Fibroblast of skin of scalp (primary cell): ENCODE measurements around the gene CTNNA1.

Experiments
- DNase-seq: peaks from one replicate; pipeline ENCODE4 v3.0.0-alpha.2; 2013

The CTNNA1 gene

DNA sequence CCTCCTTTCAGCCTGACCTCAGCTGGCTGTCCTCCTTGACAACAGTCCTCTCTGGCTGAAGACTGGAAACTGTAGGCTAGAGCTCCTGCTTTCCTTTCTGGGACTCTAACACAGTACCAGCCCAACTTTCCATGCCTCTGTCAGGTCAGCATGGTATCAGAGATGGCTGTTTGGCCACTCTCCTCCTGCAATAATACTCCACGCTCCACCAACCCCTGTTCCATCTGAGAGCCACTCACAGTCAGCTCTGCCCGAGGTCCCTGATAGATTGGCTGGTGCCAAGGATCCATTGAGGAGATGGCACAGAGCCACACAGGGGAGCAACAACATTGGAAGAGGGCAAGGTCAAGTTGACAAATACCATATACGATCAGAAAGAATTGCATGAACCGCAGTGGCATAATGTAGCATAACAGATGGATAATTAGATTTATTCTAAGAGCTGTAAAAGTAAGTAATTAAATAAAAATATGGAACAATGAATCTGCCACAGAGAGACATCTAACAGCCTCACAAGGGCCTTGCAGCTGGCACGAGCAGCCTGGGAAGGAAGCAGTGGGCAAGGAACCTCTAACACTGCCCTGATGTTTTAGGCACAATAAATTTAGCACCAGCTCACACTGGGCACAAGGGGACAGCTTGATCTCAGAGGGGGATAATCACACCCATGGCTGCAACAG is 216.2 kb downstream of the CTNNA1 start:
- no peak for DNase-seq

DNA sequence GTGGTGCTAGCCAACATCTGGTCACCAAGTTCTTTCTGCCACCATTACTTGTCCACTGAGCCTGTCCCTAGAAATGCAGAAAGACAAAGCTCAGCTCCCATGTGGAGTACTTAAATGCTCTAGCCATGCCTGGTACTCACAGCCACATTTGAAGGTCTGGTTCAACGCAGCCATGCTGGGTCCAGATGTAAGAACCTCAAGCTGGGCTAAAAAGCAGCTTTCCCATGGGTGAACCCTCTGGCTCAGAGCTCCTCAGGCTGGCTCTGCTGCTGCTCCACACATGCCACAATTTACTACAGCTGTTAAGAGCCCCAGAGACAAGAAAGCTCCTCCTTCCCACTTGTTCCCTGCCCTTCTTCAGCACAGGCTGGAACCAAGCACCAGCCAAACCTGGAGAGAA is 219.0 kb downstream of the CTNNA1 start:
- DNase-seq = no peak

DNA sequence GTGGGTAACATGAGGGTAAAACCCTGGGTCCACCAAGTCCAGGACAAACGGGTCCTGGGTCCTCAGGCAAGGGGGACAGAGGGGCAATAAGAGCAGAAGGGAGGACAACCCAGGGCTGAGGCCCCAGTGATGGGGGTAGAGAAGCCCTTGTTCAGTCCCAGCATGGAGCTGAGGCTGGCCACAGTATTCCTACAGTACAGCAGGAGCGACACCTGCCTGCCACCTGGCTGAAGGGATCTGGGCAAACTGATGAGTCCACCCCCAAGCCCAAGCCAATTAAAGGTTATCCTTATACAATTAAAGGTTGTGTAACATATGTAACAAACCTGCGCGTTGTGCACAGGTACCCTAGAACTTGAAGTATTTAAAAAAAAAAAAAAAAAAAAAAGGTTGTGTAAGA is 219.6 kb downstream of the CTNNA1 start:
- DNase-seq = no peak

DNA sequence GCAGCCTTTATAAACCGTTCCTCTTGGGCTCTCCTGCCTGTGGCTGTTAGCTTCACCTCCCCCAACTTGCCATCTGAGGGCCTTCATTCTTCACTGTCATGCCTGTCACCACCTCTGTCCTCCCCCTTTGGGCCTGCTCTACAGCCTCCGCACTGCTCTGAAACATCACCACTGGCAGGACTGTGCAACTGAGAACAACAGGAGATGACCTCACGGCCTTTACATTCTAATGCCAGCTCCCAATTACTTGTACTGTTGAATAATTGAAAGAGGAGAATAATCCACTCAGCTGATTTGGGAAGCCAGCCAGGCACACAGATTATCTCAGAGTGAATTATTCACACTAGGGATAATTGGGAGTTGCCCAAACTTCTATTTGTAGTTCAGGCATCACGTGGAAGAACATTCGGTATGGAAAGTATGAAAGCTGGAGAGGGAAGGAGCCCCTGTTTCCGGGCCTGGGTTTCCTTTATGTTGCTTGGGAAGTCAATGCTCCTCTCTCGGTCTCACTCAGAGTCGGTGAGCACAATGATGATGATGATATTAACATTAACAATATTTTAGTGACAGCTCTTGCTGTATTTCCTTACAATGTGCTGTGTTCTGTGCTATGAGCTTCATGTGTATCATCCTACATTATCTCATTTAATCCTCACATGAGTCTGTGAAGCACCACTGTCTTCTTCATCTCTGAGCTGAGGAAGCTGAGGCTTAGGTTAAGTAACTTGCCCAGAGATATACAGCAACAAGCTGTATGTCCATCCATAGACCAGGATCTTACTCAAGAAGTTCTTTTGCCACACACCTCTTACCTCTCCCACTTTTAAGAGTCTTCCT is 221.2 kb downstream of the CTNNA1 start:
- peak; percentile 73 for DNase-seq

DNA sequence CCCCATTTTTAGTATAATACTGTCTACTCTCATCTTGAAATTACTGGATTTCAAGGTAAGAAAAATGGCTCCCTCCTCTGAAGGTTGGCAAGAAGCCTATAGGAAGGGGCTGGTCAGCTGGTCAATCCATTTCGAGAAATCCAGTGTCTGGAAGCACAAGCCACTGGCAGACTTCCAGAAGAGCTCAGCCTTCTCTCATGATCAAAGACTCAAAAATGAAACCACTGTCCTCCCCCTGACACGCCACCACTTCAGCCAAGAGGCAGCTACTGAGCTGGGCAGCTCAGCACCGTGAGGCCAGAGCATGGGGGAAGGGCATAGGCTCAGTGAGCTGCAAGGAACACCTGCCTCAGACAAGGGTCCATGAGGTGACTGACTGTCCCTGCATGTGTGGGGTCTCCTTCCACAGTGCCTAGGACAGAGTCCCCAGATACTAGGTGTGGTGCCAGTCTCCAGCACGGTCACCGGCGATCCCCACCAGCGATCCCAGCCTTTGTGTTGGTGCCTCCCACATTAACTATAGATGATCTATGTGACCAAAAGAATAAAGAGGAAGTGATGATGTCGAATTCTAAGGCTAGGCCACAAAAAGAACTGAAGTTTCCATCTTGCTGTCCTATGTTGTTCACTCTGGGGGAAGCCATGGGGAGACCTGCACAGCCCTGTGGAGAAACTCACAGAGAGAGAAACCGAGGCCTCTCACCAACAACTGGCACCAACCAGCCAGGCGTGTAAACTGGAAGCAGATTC is 222.0 kb downstream of the CTNNA1 start:
- DNase-seq = peak; percentile 74

DNA sequence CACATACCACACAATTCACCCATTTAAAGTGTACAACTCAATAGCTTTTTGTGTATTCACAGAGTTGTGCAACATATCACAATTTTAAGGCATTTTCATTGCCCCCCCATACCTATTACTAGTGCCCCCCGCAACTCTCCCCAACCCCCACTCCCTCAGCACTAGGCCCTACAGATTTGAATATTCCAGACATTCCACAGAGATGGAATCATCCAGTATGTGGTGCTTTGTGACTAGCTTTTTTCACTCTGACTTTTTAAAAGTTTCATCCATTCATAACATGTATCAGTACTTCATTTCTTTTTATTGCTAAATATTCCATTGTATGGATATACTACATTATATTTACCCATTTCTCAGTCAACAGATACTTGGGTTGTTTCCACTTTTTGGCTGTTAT is 224.9 kb downstream of the CTNNA1 start:
- peak; percentile 65 for DNase-seq

DNA sequence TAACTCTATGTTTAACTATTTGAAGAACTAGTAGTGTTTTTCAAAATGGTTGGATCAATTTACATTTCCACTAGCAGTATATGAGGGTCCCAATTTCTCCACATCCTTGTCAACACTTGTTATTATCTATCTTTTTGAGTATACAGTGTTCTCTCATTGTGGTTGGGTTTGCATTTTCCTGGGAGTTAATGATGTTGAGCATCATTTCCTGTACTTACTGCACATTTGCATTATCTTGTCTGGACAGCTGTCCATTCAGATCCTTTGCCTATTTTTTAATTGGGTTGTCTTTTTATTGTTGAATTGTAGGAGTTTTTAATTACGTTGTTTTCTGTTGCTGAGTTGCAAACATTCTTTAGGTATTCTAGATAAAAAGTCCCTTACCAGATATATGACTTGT is 225.4 kb downstream of the CTNNA1 start:
- DNase-seq = no peak

DNA sequence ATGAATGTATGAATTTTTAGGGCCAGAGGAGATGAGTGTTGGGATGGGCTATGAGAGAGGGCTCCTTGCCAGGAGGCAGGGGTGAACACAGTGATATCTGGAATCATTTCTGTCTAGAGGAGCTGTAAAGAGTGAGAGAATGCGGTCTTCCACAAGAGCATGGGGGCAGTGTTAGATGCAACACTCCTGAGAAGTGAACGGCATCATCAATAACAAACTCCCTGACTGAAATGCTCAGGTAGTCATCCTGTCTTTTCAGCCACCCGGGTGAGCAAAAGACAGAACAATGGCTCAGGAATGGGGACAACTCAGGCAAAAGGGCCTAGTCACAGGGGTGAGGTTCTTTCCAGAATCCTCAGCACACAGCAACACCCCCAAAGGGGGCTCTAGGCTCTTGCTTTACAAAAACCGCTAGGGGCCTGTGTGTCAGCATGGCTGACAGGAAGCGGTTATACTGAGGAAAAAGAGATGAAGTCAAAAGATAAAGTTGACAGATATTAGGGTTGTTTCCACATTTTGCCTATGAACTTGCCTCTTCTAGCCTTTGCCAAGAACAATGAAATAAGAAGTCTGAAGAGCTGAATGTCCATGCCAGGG is 226.6 kb downstream of the CTNNA1 start:
- no peak for DNase-seq

DNA sequence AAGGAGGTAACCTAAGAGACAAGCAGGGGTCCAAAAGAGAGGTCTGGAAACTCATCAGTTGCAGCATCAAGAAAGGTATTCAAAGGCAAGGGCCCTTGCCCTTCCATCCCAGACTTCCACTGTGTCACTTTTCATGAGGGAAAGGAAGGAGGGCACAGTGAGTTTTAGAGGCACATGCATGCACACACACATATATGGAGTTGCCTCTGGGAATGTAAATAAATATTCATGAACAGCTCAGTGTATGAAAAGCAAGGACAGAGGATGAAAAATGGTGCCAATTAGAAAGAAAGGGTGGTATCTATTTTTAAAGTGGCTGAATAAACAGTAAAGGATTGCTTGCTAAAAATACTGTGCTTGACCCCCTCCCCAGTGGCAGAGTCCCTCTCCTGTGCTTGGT is 227.2 kb downstream of the CTNNA1 start:
- no peak for DNase-seq

DNA sequence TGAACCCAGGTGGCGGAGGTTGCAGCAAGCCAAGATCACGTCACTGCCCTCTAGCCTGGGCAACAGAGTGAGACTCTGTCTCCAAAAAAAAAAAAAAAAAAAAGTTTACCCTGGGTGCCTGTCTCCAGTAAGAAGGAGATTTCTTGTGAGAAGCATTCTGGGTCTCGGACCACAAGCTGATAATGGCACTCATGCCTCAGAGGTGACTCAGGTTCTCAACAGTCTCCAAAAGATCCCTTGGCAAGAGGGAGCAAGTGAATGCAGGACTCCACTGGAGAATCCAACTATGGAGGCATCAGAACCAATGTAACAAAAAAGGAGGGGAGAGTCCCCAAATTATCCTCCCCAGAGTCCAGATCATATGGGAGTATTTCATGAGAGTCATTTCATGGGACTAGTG is 227.9 kb downstream of the CTNNA1 start:
- peak; percentile 80 for DNase-seq

DNA sequence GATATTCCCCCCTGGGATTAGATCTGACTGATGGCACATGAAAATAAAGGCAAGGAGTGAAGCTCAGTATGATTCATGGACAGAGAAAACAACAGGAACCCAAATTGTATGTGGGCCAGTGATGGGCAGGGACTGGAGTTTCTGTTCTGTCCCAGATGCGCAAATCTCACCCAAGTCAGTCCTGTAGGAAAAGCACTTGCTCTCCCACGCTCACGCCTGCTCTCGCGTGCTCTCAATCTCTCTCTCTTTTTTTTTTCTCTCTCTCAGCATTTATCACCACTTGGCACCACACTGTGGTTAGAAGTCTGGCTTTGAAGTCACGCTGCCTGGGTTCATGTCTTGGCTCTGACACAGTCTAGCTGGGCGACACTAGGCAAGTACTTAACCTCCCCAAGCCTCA is 228.4 kb downstream of the CTNNA1 start:
- DNase-seq = peak; percentile 38

DNA sequence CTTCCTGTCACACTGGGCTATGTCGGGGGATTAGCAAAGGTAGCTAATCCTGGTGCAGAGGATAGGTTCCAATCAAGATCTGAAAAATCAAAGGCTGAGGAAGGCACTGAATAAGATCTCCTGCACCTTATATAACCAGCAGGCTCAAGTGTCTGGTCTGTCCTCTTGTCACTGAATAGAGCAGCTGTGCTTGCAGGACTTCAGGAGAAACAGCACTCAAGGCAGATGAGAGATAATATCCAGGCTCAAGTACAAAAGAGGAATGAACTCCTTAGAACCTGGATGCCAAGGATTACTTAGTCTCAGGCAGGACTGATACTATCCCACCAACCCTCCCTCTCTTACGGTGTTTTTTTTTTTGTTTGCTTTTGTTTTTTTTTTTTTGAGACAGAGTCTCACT is 230.8 kb downstream of the CTNNA1 start:
- no peak for DNase-seq
